HL-60 (cell line): ENCODE measurements around the gene MCU.
A peak's percentile ranks its signal among the peaks of the same experiment; 100 is the strongest.

Experiments
- DNase-seq, 2 experiments: peaks; one replicate each; pipeline ENCODE4 v3.0.0-alpha.2; 2010 to 2020; ENCODE audit warnings: low read depth in 1 of 2, low spot score in 1 of 2
- H3K27ac ChIP-seq: fragments of 250-450 bp; sonication (Bioruptor Pico); replicated peaks from 2 replicates; pipeline ENCODE4 v1.5.1; 2020; ENCODE audit warnings: mild to moderate bottlenecking, moderate library complexity
- H3K27me3 ChIP-seq: fragments of 250-450 bp; sonication (Bioruptor Pico); 2 replicates; pipeline ENCODE4 v1.5.1; 2021; ENCODE audit warnings: mild to moderate bottlenecking, moderate library complexity; ENCODE audit not compliant: insufficient read depth, poor library complexity, severe bottlenecking
- H3K4me3 ChIP-seq: replicated peaks from 2 replicates; pipeline ENCODE4 v1.5.1; 2011; ENCODE audit warnings: mild to moderate bottlenecking, control low read depth, low read length; ENCODE audit not compliant: insufficient read depth
- CTCF ChIP-seq: IDR thresholded peaks from one replicate; pipeline ENCODE4 v1.5.1; 2011; ENCODE audit warnings: low read length, control low read depth, inconsistent platforms; ENCODE audit not compliant: insufficient read depth
- GABPA ChIP-seq: IDR thresholded peaks from 2 replicates; pipeline ENCODE4 v1.6.1; 2012; ENCODE audit warnings: low read depth
- POLR2AphosphoS5 ChIP-seq: IDR thresholded peaks from 2 replicates; pipeline ENCODE4 v1.6.1; 2012; ENCODE audit warnings: low read depth
- SPI1 ChIP-seq: IDR thresholded peaks from 2 replicates; pipeline ENCODE4 v1.6.1; 2012; ENCODE audit warnings: low read depth, mild to moderate bottlenecking, borderline replicate concordance
- TF ChIP-seq, protein P1 (sequence below): IDR thresholded peaks from 2 replicates; pipeline ENCODE4 v1.6.1; 2012; ENCODE audit warnings: low read depth; ENCODE audit not compliant: insufficient replicate concordance

Gene MCU

DNA sequence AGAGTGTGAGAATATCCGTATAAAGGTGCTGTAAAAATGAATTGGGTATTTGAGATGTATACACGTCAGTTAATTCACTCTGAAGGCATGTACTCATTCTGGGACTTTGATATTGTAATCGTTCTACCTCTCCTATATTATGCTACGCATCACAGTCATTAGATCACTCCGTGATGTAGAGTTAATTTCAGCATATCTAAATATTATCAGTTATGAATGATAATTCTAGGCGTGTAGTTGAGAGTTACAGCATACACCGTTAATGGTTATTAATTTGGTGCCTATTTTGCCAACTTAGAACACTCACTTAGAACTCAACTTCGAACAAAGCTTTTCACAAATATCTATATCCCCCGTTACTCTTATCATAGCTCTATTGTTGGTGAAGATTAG lies 477 bp upstream of the MCU start:
- Histone ChIP-seq H3K27me3 (no peaks in the 10 kb centered on the region), H3K4me3 (peak overlapping the region; percentile 72), H3K27ac (peak overlapping the region; percentile 24)
- TF ChIP-seq GABPA, result no peak
- no peak for TF ChIP-seq CTCF
- no peak for TF ChIP-seq SPI1
- TF ChIP-seq POLR2AphosphoS5, result no peak
- TF ChIP-seq, protein P1, sequence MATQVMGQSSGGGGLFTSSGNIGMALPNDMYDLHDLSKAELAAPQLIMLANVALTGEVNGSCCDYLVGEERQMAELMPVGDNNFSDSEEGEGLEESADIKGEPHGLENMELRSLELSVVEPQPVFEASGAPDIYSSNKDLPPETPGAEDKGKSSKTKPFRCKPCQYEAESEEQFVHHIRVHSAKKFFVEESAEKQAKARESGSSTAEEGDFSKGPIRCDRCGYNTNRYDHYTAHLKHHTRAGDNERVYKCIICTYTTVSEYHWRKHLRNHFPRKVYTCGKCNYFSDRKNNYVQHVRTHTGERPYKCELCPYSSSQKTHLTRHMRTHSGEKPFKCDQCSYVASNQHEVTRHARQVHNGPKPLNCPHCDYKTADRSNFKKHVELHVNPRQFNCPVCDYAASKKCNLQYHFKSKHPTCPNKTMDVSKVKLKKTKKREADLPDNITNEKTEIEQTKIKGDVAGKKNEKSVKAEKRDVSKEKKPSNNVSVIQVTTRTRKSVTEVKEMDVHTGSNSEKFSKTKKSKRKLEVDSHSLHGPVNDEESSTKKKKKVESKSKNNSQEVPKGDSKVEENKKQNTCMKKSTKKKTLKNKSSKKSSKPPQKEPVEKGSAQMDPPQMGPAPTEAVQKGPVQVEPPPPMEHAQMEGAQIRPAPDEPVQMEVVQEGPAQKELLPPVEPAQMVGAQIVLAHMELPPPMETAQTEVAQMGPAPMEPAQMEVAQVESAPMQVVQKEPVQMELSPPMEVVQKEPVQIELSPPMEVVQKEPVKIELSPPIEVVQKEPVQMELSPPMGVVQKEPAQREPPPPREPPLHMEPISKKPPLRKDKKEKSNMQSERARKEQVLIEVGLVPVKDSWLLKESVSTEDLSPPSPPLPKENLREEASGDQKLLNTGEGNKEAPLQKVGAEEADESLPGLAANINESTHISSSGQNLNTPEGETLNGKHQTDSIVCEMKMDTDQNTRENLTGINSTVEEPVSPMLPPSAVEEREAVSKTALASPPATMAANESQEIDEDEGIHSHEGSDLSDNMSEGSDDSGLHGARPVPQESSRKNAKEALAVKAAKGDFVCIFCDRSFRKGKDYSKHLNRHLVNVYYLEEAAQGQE, result no peak
- no peak for DNase-seq

DNA sequence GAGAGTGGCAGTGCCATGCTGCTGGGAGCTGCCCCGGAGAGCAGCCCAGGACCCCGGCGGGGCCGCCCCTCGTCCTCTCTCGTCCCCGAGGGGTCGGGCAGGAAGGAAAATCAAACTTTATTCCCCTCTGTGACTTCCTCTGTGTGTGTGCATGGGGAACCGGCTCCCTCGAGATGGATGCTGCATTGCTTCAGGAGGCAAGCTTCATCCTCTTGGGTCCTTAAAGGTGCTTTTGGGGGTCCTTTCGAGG lies 726 bp downstream of the MCU start:
- Histone ChIP-seq H3K27ac (peak overlapping the region; percentile 83), H3K27me3 (no peaks in the 10 kb centered on the region), H3K4me3 (peak overlapping the region; percentile 72)
- no peak for DNase-seq
- TF ChIP-seq CTCF (no peak), GABPA (0 out of 2 replicates have a peak, but pooled peaks have one; percentile 24), POLR2AphosphoS5 (no peak; the same call in 1 of the 2 replicates), SPI1 (0 out of 2 replicates have a peak, but pooled peaks have one; percentile 32)
- TF ChIP-seq, protein P1, result peak; percentile 24

DNA sequence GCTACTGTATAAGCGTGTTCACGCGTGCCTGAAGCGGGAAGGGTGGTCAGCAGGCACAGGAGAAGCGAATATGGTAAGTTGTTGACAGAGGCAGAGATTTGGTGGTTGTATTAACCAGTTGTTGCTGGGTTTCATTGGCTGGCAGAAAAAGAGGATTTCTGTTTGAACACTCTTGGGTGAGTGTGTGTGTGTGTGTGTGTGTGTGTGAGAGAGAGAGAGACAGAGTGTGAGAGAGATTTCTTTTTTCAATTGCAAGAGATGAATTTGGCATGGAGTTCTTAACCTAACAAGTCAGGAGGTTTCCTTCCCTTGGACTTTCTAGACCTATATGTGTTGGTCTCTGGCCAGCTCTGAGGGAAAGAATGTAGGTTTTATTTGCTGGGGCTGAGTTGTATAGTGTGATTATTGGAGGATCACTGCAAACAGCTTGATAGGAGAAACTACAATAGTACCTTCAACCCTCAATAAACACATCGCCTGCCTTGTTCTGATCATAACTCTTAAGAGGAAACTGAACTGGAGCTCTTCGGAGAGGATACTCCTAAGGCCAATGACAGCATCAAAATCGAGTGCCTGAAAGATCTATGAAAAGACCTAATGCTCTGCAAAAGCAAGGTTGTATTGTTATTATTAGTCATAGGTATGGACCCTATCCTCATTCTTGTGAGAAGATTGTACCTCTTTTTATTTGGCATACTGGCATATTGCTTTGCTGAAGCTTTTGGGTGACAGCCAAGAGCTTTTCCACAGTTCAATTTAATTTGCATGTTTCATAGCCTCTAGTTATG lies 1.2 kb downstream of the MCU start:
- peak in 1 of 2 experiments; percentile 22 for DNase-seq
- no peaks in the 10 kb centered on the region for H3K27me3 ChIP-seq
- peak overlapping the region; percentile 83 for H3K27ac ChIP-seq
- TF ChIP-seq SPI1 (no peak), POLR2AphosphoS5 (no peak), GABPA (no peak), CTCF (no peak)
- TF ChIP-seq, protein P1, result no peak
- peak overlapping the region; percentile 72 for H3K4me3 ChIP-seq
